GM12872 (cell line): ENCODE results near the gene HTR3D.

Experiments
- TF ChIP-seq, protein P1 (sequence below): IDR thresholded peaks from 3 replicates; pipeline ENCODE4 v1.5.1; 2011; ENCODE audit warnings: low read depth, mild to moderate bottlenecking, low read length, moderate library complexity; ENCODE audit not compliant: insufficient read depth

The HTR3D gene

DNA sequence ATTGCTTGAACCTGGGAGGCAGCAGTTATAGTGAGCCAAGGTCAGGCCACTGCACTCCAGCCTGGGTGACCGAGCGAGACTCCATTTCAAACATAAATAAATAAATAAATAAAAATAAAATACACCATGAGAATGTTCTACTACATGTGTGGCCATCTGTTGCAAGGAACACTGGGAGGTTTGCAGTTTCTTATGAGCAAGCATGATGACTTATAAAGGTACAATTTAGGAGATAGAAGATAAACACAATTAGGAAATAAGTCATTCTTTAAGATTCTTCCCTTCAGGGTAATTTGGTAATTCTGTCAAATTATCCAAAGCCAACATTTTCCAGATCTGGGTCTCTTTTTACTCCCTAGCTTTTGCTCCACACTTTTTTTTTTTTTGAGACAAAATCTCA lies 34.7 kb downstream of the HTR3D start:
- TF ChIP-seq, protein P1, sequence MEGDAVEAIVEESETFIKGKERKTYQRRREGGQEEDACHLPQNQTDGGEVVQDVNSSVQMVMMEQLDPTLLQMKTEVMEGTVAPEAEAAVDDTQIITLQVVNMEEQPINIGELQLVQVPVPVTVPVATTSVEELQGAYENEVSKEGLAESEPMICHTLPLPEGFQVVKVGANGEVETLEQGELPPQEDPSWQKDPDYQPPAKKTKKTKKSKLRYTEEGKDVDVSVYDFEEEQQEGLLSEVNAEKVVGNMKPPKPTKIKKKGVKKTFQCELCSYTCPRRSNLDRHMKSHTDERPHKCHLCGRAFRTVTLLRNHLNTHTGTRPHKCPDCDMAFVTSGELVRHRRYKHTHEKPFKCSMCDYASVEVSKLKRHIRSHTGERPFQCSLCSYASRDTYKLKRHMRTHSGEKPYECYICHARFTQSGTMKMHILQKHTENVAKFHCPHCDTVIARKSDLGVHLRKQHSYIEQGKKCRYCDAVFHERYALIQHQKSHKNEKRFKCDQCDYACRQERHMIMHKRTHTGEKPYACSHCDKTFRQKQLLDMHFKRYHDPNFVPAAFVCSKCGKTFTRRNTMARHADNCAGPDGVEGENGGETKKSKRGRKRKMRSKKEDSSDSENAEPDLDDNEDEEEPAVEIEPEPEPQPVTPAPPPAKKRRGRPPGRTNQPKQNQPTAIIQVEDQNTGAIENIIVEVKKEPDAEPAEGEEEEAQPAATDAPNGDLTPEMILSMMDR = no peak

DNA sequence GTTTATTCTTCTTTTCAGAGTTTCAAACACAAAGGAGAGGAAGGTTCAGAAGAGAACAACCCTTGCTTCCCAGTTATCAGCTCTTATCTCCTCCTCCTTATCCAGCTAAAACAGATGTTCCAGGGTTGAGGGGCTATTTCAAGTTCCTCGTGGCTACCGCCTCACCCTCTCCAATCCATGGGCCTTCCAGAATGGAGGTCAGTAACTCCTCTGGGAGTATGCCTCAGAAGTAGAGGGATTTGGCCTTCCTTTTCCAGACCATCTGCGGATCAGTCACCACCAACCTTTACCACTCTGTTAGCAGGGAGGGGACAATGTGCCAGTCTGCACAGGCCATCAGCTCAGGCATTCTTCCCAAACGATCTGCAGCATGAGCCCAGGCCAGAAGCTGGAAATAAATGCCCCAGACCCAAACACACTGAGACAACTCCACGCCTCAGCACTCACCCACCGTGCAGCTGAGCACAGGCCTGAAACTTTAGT lies 36.1 kb downstream of the HTR3D start:
- TF ChIP-seq, protein P1 = no peak

DNA sequence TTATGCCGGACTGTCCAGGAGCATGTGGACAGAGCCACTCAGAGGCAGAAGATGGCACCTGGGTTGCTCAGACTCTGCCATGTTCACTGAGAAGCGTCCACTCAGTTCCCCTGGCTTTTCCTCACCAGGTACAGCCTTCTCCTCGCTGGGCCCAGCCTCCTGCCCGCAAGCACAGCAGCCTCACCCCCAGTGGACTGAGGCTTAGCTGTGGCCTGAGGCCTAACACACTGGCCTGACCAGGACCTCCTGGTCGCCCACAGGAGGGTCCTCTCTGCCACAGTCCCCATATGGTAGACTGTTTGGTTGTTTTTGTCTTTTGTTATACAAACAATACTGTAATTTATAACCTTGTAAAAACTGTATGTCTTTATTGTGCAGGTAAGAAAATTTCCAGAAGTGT lies 36.8 kb downstream of the HTR3D start:
- TF ChIP-seq, protein P1 = no peak

DNA sequence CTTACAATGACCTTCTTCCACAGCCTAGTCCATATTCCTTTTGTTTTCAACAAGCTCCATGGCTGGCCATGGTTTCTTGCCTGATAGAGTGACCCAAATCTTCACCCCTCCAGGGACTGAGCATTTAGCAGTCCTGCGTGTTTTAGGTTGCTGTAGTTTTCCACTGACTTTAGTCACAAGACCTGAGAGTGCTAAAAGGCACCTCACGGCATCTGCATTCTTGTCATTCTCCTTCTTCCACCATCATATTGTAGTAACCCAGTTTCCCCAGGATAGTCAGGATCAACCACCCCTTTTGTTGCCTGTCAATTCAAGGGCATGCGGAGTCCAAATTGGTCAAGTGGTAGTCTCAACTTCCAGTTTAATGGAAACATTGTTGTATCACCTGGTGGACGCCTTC lies 42.1 kb downstream of the HTR3D start:
- TF ChIP-seq, protein P1 = no peak

DNA sequence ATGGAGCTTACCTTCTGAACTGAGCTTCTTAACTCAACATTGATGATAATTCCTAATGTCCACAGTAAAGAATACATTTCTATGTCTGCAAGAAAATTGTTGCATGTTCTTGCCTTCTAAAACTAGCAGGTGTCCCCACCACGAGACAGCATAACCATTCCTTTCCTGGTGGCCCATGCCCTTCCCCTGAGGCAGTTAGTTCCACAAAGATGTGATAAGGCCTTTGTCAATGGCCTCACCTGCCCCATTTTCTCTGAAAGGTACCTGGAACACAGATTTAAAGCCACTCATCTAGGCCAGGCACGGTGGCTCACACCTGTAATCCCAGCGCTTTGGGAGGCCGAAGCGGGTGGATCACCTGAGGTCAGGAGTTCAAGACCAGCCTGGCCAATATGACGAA lies 44.4 kb downstream of the HTR3D start:
- TF ChIP-seq, protein P1 = no peak

DNA sequence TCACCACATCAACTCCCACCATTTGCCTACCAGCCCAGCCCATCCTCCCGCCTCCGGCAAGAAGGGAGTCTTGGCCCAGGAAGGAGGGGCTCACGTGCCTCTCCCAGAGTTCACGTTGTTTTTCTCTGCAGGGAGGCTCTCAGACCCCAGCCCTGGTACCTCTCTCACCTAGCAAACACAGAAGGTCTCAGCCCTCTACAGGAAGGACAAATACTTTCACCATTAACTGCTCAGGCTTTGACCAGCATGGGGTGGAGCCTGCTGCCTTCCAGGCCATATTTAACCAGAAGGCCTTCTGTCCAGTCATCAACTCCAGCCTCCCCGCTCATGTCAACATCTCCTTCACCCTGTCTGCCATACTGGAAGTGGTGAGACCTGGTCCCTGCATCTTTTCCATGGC lies 46.3 kb downstream of the HTR3D start:
- TF ChIP-seq, protein P1 = no peak

DNA sequence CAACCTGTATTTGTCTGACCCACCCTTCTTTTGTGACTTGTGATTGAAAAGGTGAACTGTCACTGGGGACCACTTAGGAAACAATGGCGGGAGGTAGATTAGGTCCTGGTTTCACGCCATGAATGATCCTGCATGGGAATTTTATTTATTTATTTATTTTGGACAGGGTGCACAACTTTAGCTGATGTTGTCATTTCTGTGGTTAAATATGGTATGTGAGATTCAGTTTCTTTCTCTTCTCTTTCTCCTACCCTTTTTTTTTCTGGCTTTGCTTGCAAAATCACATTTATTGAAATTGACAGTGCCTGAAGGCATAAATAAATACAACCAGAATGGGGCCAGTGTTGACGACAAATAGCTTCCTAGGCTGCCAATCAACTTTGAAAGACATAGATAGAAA lies 47.3 kb downstream of the HTR3D start:
- TF ChIP-seq, protein P1 = no peak
